Measurements from ENCODE around the gene SAMD11. TPM values are rescaled to one million over a fixed set of nuclear protein-coding genes. Genes with fewer than 3 reads are reported as not detected.

Gene SAMD11
- polyA plus RNA-seq, 1 of the 3 experiments (the other 2 are of a cell fraction), result 2.1 TPM

GRCh38 chr1:964691-965525 is 41.2 kb downstream of the SAMD11 start:
- no peak overlapping the region for H3K4me3 ChIP-seq (ENCODE audit: low read depth in 2 of 2, low read length in 1 of 2)
- no peak overlapping the region for H3K9ac ChIP-seq
- peaks cover 0 to 7% of the 10 kb centered on the region in 2 experiments; a peak in 1 of 4 replicates for H3K4me1 ChIP-seq (ENCODE audit: control insufficient read depth in 1 of 2, insufficient read depth in 2 of 2, low read depth in 1 of 2, low read length in 1 of 2)
- H3K4me2 ChIP-seq, result no peak overlapping the region
- CTCF ChIA-PET, result interaction anchor here (1.0 to 2.3 kb wide), 2 partner anchors 11 to 20 kb away, joined by 3 to 8 read pairs; no protein-coding TSS in a partner anchor
- DNase-seq, result no peak
- H3K27me3 ChIP-seq (ENCODE audit: insufficient read depth), result no peaks in the 10 kb centered on the region
- H3K9me3 ChIP-seq, result no peaks in the 10 kb centered on the region
- no peaks in the 10 kb centered on the region for H3F3A ChIP-seq (replicated peaks; ENCODE audit: insufficient read depth)
- TF ChIP-seq FOXJ3 (CRISPR knock-in tag; IDR thresholded peaks at IDR 0.05) (no peak), YY1 (IDR thresholded peaks at IDR 0.05; ENCODE audit: low read depth) (no peak), RCOR1 (IDR thresholded peaks at IDR 0.05; ENCODE audit: low read length) (no peak), FOXM1 (IDR thresholded peaks at IDR 0.05; ENCODE audit: low read depth) (no peak), RXRA (IDR thresholded peaks at IDR 0.05; ENCODE audit: borderline replicate concordance, low read depth) (no peak), GABPA (IDR thresholded peaks at IDR 0.05; ENCODE audit: low read depth) (no peak), POLR2AphosphoS5 (IDR thresholded peaks at IDR 0.05; ENCODE audit: low read depth, low read length) (no peak), ZBTB33 (IDR thresholded peaks at IDR 0.05; ENCODE audit: borderline replicate concordance, low read depth) (no peak), EP300 (IDR thresholded peaks at IDR 0.05; ENCODE audit: borderline replicate concordance in 1 of 2, low read depth in 1 of 2, low read length in 1 of 2) (no peak), CHD2 (IDR thresholded peaks at IDR 0.05; ENCODE audit: low read length, partially characterized antibody) (no peak), EZH2phosphoT487 (IDR thresholded peaks at IDR 0.05; ENCODE audit: borderline replicate concordance, low read depth) (no peak), REST (IDR thresholded peaks at IDR 0.05; ENCODE audit: low read depth, low read length) (no peak), NFIC (IDR thresholded peaks at IDR 0.05; ENCODE audit: borderline replicate concordance) (no peak)
- no peaks in the 10 kb centered on the region for H3K79me2 ChIP-seq (ENCODE audit: insufficient read depth)
- no peaks in the 10 kb centered on the region for H3K9me2 ChIP-seq
- no peaks in the 10 kb centered on the region for H4K20me1 ChIP-seq (ENCODE audit: insufficient read depth)
- 97% methylated on average over 32 of the region's 51 CpGs for WGBS (ENCODE audit: low lambda C conversion rate)
- peaks cover 0 to 14% of the 10 kb centered on the region in 2 experiments for H3K36me3 ChIP-seq (replicated peaks in 1 of 2; ENCODE audit: control insufficient read depth in 1 of 2, insufficient read depth in 2 of 2, low read length in 1 of 2)
- POLR2A ChIA-PET, result no interaction called here
- H3K27ac ChIP-seq (ENCODE audit: low read depth in 2 of 2, low read length in 1 of 2), result no peak overlapping the region
- no peak overlapping the region for H2AFZ ChIP-seq (ENCODE audit: low read depth)
